Fibroblast of lung (primary cell): ENCODE results near the gene ARHGAP18. TPM values are rescaled to one million over a fixed set of nuclear protein-coding genes. Genes with fewer than 3 reads are reported as not detected.

Experiments used
- DNase-seq, 2 donors: peaks; one replicate each; pipeline versions ENCODE4 v3.0.0 to v3.0.0-alpha.2; 2010; ENCODE audit warnings: low read depth in 2 of 2
- H2AFZ ChIP-seq: 2 replicates; pipeline ENCODE4 v1.5.1; 2012; ENCODE audit warnings: low read length, control low read depth, inconsistent platforms
- H3K27ac ChIP-seq: 2 replicates; pipeline ENCODE4 v1.5.1; 2011; ENCODE audit warnings: low read length, control low read depth; ENCODE audit not compliant: insufficient read depth
- H3K27me3 ChIP-seq: 2 replicates; pipeline ENCODE4 v1.5.1; 2011; ENCODE audit warnings: mild to moderate bottlenecking, low read length; ENCODE audit not compliant: control insufficient read depth, insufficient read depth
- H3K36me3 ChIP-seq: 2 replicates; pipeline ENCODE4 v1.5.1; 2011; ENCODE audit warnings: low read length; ENCODE audit not compliant: control insufficient read depth, insufficient read depth
- H3K4me1 ChIP-seq: 2 replicates; pipeline ENCODE4 v1.5.1; 2011; ENCODE audit warnings: low read length; ENCODE audit not compliant: control insufficient read depth, insufficient read depth; ENCODE audit errors: extremely low read depth
- H3K4me2 ChIP-seq: 2 replicates; pipeline ENCODE4 v1.5.1; 2011; ENCODE audit warnings: low read length, control low read depth; ENCODE audit not compliant: insufficient read depth; ENCODE audit errors: extremely low read depth
- H3K4me3 ChIP-seq, 4 experiments: fragments of 200-600 bp in 1 of 4; sonication (generic) in 1 of 4; replicated peaks in 1 of 4; 2 replicates each; pipeline ENCODE4 v1.5.1; 2011 to 2016; ENCODE audit warnings: low read length in 4 of 4, low read depth in 3 of 4, mild to moderate bottlenecking in 3 of 4, control low read depth in 2 of 4, inconsistent platforms in 1 of 4, mixed read lengths in 1 of 4; ENCODE audit not compliant: insufficient read depth in 1 of 4; ENCODE audit errors: control extremely low read depth in 1 of 4
- H3K79me2 ChIP-seq: 2 replicates; pipeline ENCODE4 v1.5.1; 2012; ENCODE audit warnings: mild to moderate bottlenecking, low read length, inconsistent platforms; ENCODE audit not compliant: control insufficient read depth, insufficient read depth
- H3K9ac ChIP-seq: 2 replicates; pipeline ENCODE4 v1.5.1; 2011; ENCODE audit warnings: mild to moderate bottlenecking, low read length, control low read depth; ENCODE audit not compliant: insufficient read depth
- H3K9me3 ChIP-seq: 2 replicates; pipeline ENCODE4 v1.5.1; 2012; ENCODE audit warnings: low read depth, low read length; ENCODE audit not compliant: control insufficient read depth, insufficient read depth
- H4K20me1 ChIP-seq: 2 replicates; pipeline ENCODE4 v1.5.1; 2011; ENCODE audit warnings: low read length; ENCODE audit not compliant: control insufficient read depth, insufficient read depth; ENCODE audit errors: extremely low read depth
- EZH2 ChIP-seq: IDR thresholded peaks from 2 replicates; pipeline ENCODE4 v1.5.1; 2012; ENCODE audit warnings: low read length, control low read depth, mild to moderate bottlenecking; ENCODE audit errors: missing control alignments
- polyA plus RNA-seq, 2 donors: library from polyadenylated mRNA; depleted of rRNA in 1 of 2; stranded (reverse) in 1 of 2; unstranded in 1 of 2; fragments of >200 nt; gene quantifications; 2 replicates each; pipeline ENCODE4 v1.2.1, GENCODE V29; 2011 to 2012; ENCODE audit warnings: missing spikeins in 1 of 2
- total RNA-seq: library from RNA; depleted of rRNA; stranded (reverse); fragments of >200 nt; gene quantifications from 2 replicates; pipeline ENCODE4 v1.2.1, GENCODE V29; 2014
- TF ChIP-seq, protein P1 (sequence below), 2 donors: IDR thresholded peaks in 1 of 2; conservative IDR thresholded peaks in 1 of 2; 1 replicate in 1 of 2; 2 replicates in 1 of 2; pipeline ENCODE4 v1.5.1; 2011 to 2012; ENCODE audit warnings: low read length in 2 of 2, control low read depth in 1 of 2, inconsistent platforms in 1 of 2, low read depth in 1 of 2, mild to moderate bottlenecking in 1 of 2

The ARHGAP18 gene
- total and polyA plus RNA-seq, 2 donors (not counting 1 experiment from before 2014, with no cell fraction given), result 18.6 to 38.3 TPM

- peak; percentile 71 to 87 for DNase-seq
- Histone ChIP-seq H3K4me2 (no peak overlapping the region), H4K20me1 (no peaks in the 10 kb centered on the region), H3K27ac (peak overlapping the region; percentile 45), H3K79me2 (peaks cover 11% of the 10 kb centered on the region), H3K36me3 (peaks cover 9% of the 10 kb centered on the region), H3K9me3 (no peaks in the 10 kb centered on the region), H2AFZ (no peak overlapping the region), H3K4me3 (no peak overlapping the region), H3K4me1 (peaks cover 19% of the 10 kb centered on the region), H3K9ac (no peak overlapping the region), H3K27me3 (no peaks in the 10 kb centered on the region)
- TF ChIP-seq EZH2, result no peak
- TF ChIP-seq, protein P1, sequence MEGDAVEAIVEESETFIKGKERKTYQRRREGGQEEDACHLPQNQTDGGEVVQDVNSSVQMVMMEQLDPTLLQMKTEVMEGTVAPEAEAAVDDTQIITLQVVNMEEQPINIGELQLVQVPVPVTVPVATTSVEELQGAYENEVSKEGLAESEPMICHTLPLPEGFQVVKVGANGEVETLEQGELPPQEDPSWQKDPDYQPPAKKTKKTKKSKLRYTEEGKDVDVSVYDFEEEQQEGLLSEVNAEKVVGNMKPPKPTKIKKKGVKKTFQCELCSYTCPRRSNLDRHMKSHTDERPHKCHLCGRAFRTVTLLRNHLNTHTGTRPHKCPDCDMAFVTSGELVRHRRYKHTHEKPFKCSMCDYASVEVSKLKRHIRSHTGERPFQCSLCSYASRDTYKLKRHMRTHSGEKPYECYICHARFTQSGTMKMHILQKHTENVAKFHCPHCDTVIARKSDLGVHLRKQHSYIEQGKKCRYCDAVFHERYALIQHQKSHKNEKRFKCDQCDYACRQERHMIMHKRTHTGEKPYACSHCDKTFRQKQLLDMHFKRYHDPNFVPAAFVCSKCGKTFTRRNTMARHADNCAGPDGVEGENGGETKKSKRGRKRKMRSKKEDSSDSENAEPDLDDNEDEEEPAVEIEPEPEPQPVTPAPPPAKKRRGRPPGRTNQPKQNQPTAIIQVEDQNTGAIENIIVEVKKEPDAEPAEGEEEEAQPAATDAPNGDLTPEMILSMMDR (conservative IDR thresholded peaks at IDR 0.05 in 1 of 2, IDR thresholded peaks at IDR 0.05 in 1 of 2; ENCODE audit: low read depth in 1 of 2, low read length in 2 of 2), result no peak
These were observed 74.4 kb downstream of the ARHGAP18 start for GRCh38 chr6:129635396-129636130.

DNA sequence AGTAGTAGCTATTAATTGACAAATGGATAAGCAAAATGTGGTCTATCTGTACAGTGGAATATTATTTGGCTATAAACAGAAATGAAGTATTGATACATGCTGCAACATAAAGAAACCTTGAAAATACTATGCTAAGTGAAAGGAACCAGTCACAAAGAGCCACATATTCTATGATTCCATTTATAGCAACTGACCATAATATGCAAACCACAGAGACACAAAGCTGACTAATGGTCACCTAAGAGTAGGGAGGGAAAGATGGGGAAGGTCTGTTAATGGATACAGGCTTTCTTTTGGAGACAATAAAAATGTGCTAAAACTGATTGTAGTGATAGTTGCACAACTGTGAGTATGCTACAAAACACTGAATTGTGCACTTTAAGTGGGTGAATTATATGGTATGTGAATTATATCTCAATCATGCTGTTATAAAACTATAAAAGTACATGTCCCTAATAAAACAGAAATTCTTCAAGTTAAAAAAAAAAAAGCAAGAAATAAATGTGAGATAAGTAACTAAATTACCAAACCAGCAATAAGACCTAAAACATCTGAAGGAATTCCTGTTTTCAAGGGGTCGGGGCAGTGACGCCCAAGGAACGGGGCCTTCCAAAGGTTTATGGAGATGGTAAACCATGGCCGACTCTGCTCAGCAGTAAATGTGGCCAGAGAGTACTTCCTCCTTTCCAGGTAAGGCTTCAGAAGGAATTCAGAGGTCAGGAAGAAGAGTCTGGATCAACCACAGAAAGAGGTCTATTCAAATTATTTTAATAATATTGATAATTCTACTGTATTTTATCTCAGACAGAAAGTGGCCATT, 75.4 kb downstream of the ARHGAP18 start:
- DNase-seq, result peak in 1 of 2 donors; percentile 45
- Histone ChIP-seq H3K9me3 (no peaks in the 10 kb centered on the region), H3K27ac (no peak overlapping the region), H3K79me2 (peaks cover 11% of the 10 kb centered on the region), H3K4me1 (peaks cover 19% of the 10 kb centered on the region), H3K27me3 (no peaks in the 10 kb centered on the region), H3K4me3 (no peak overlapping the region), H4K20me1 (no peaks in the 10 kb centered on the region), H2AFZ (no peak overlapping the region), H3K9ac (no peak overlapping the region), H3K36me3 (peaks cover 9% of the 10 kb centered on the region), H3K4me2 (no peak overlapping the region)
- TF ChIP-seq, protein P1 (conservative IDR thresholded peaks at IDR 0.05 in 1 of 2, IDR thresholded peaks at IDR 0.05 in 1 of 2; ENCODE audit: low read depth in 1 of 2, low read length in 2 of 2), result no peak
- TF ChIP-seq EZH2, result no peak

- Histone ChIP-seq H3K4me2 (no peak overlapping the region), H3K9me3 (no peaks in the 10 kb centered on the region), H4K20me1 (no peaks in the 10 kb centered on the region), H3K4me3 (no peak overlapping the region), H3K27me3 (no peaks in the 10 kb centered on the region), H3K79me2 (peaks cover 9% of the 10 kb centered on the region), H3K27ac (no peak overlapping the region), H2AFZ (no peak overlapping the region), H3K36me3 (peaks cover 9% of the 10 kb centered on the region), H3K9ac (no peak overlapping the region), H3K4me1 (peaks cover 17% of the 10 kb centered on the region)
- no peak for DNase-seq
- TF ChIP-seq, protein P1 (conservative IDR thresholded peaks at IDR 0.05 in 1 of 2, IDR thresholded peaks at IDR 0.05 in 1 of 2; ENCODE audit: low read depth in 1 of 2, low read length in 2 of 2), result no peak
- no peak for TF ChIP-seq EZH2
These were observed 76.4 kb downstream of the ARHGAP18 start for GRCh38 chr6:129633529-129633928.
